IMR-90 (cell line): Measurements from ENCODE around the gene MAPKAP1. TPM values are rescaled to one million over a fixed set of nuclear protein-coding genes. Genes with fewer than 3 reads are reported as not detected.

Experiments
- ATAC-seq: fragments of 200-7000 bp; cut with Tn5 transposase; 2 replicates; pipeline ENCODE4 v1.9.1; 2020; ENCODE audit warnings: low read depth, mild to moderate bottlenecking, moderate library complexity
- BruUV-seq: library from RNA; stranded (reverse); fragments of 400-500 nt; replicated peaks from 2 replicates; lab custom pipeline; 2021; lab: Mats Ljungman, UMichigan
- CTCF ChIA-PET: fragments of 300-600 bp; formaldehyde crosslinking; extraction: SDS; loops from one replicate; lab custom pipeline; 2021; ENCODE audit warnings: antibody characterized with exemption; lab: Yijun Ruan, JAX
- POLR2A ChIA-PET: fragments of 300-600 bp; sonication (Branson Sonifier 250); formaldehyde crosslinking; loops from one replicate; lab custom pipeline; 2022; ENCODE audit warnings: antibody characterized with exemption; ENCODE audit not compliant: unreplicated experiment; lab: Charles Lee
- DNase-seq: peaks from one replicate; pipeline ENCODE4 v3.0.0; 2013
- H2AFZ ChIP-seq: replicated peaks from 2 replicates; pipeline ENCODE3; 2013; ENCODE audit warnings: low read length, mild to moderate bottlenecking; ENCODE audit not compliant: poor library complexity
- H2AK5ac ChIP-seq: 2 replicates; pipeline ENCODE4 v1.6.1; 2013; ENCODE audit warnings: low read depth, low read length, inconsistent platforms
- H2AK9ac ChIP-seq: replicated peaks from 2 replicates; pipeline ENCODE3; 2013; ENCODE audit warnings: mild to moderate bottlenecking, low read depth, low read length, moderate library complexity; ENCODE audit not compliant: poor library complexity
- H2BK120ac ChIP-seq: 2 replicates; pipeline ENCODE4 v1.6.1; 2013; ENCODE audit warnings: low read depth, low read length, inconsistent platforms
- H2BK15ac ChIP-seq: 3 replicates; pipeline ENCODE4 v1.6.1; 2013; ENCODE audit warnings: low read depth, low read length, inconsistent platforms
- H2BK20ac ChIP-seq: 2 replicates; pipeline ENCODE4 v1.6.1; 2013; ENCODE audit warnings: low read depth, mild to moderate bottlenecking, inconsistent platforms, low read length, moderate library complexity
- H2BK5ac ChIP-seq: 2 replicates; pipeline ENCODE4 v1.6.1; 2013; ENCODE audit warnings: mild to moderate bottlenecking, low read depth, low read length, inconsistent platforms; ENCODE audit not compliant: poor library complexity, severe bottlenecking
- H3K14ac ChIP-seq: replicated peaks from 2 replicates; pipeline ENCODE4 v1.6.1; 2013; ENCODE audit warnings: low read depth, low read length, inconsistent platforms
- H3K18ac ChIP-seq: 2 replicates; pipeline ENCODE4 v1.6.1; 2013; ENCODE audit warnings: low read depth, low read length, control low read depth
- H3K23ac ChIP-seq: 2 replicates; pipeline ENCODE4 v1.6.1; 2013; ENCODE audit warnings: low read depth, low read length, inconsistent platforms
- H3K27ac ChIP-seq: 2 replicates; pipeline ENCODE4 v1.5.1; 2013; ENCODE audit warnings: mild to moderate bottlenecking, control low read depth, low read length; ENCODE audit not compliant: insufficient read depth
- H3K27me3 ChIP-seq: 2 replicates; pipeline ENCODE4 v1.6.1; 2013; ENCODE audit warnings: low read length; ENCODE audit not compliant: control insufficient read depth, insufficient read depth
- H3K36me3 ChIP-seq: 2 replicates; pipeline ENCODE4 v1.6.1; 2013; ENCODE audit warnings: low read length, mixed read lengths; ENCODE audit not compliant: control insufficient read depth, insufficient read depth
- H3K4ac ChIP-seq: 2 replicates; pipeline ENCODE4 v1.6.1; 2013; ENCODE audit warnings: low read depth, low read length, inconsistent platforms
- H3K4me1 ChIP-seq: 2 replicates; pipeline ENCODE4 v1.6.1; 2013; ENCODE audit warnings: low read length, mixed read lengths; ENCODE audit not compliant: control insufficient read depth, insufficient read depth
- H3K4me2 ChIP-seq: 2 replicates; pipeline ENCODE4 v1.6.1; 2013; ENCODE audit warnings: low read depth, mild to moderate bottlenecking, control low read depth, low read length, moderate library complexity
- H3K4me3 ChIP-seq: 2 replicates; pipeline ENCODE4 v1.5.1; 2013; ENCODE audit warnings: low read depth, mild to moderate bottlenecking, control low read depth, low read length, moderate library complexity; ENCODE audit not compliant: insufficient read depth
- H3K56ac ChIP-seq: 2 replicates; pipeline ENCODE4 v1.6.1; 2013; ENCODE audit warnings: low read length, inconsistent platforms; ENCODE audit not compliant: insufficient read depth; ENCODE audit errors: extremely low read depth
- H3K79me1 ChIP-seq, 2 experiments: 2 replicates each; pipeline ENCODE4 v1.6.1; 2013; ENCODE audit warnings: low read length in 2 of 2, inconsistent platforms in 1 of 2, low read depth in 1 of 2
- H3K9ac ChIP-seq: 2 replicates; pipeline ENCODE4 v1.6.1; 2013; ENCODE audit warnings: low read depth, low read length, control low read depth
- H3K9me1 ChIP-seq: 2 replicates; pipeline ENCODE4 v1.6.1; 2013; ENCODE audit warnings: low read length, inconsistent platforms; ENCODE audit not compliant: insufficient read depth
- H3K9me3 ChIP-seq: 2 replicates; pipeline ENCODE4 v1.6.1; 2013; ENCODE audit warnings: low read length; ENCODE audit not compliant: control insufficient read depth, insufficient read depth
- H4K20me1 ChIP-seq: 2 replicates; pipeline ENCODE4 v1.6.1; 2013; ENCODE audit warnings: low read length, inconsistent platforms; ENCODE audit not compliant: insufficient read depth
- H4K5ac ChIP-seq: 2 replicates; pipeline ENCODE4 v1.6.1; 2013; ENCODE audit warnings: mild to moderate bottlenecking, low read depth, low read length, control low read depth
- H4K8ac ChIP-seq, 2 experiments: 2 replicates each; pipeline ENCODE4 v1.6.1; 2013; ENCODE audit warnings: low read depth in 2 of 2, low read length in 2 of 2, control low read depth in 1 of 2, inconsistent platforms in 1 of 2
- H4K91ac ChIP-seq: 2 replicates; pipeline ENCODE4 v1.6.1; 2013; ENCODE audit warnings: low read depth, low read length, inconsistent platforms; ENCODE audit not compliant: insufficient read depth
- BHLHE40 ChIP-seq: fragments of 150-350 bp; IDR thresholded peaks from 2 replicates; pipeline ENCODE4 v1.6.1; 2016; ENCODE audit warnings: mild to moderate bottlenecking, low read depth, low read length
- CEBPB ChIP-seq: IDR thresholded peaks from 2 replicates; pipeline ENCODE4 v1.6.1; 2012; ENCODE audit warnings: low read depth, low read length, improper control_type of control experiment
- CHD1 ChIP-seq: IDR thresholded peaks from 2 replicates; pipeline ENCODE4 v1.6.1; 2012; ENCODE audit warnings: low read depth, low read length, improper control_type of control experiment
- FOS ChIP-seq: fragments of 150-350 bp; IDR thresholded peaks from 2 replicates; pipeline ENCODE4 v1.6.1; 2016; ENCODE audit warnings: low read depth, low read length
- MAZ ChIP-seq: IDR thresholded peaks from 2 replicates; pipeline ENCODE4 v1.6.1; 2012; ENCODE audit warnings: low read depth, mild to moderate bottlenecking, low read length, improper control_type of control experiment, moderate library complexity, borderline replicate concordance
- POLR2A ChIP-seq: IDR thresholded peaks from 2 replicates; pipeline ENCODE4 v1.6.1; 2012; ENCODE audit warnings: mild to moderate bottlenecking, low read depth, low read length
- RAD21 ChIP-seq: IDR thresholded peaks from 2 replicates; pipeline ENCODE4 v1.6.1; 2012; ENCODE audit warnings: low read length, improper control_type of control experiment
- SMC3 ChIP-seq: fragments of 150-350 bp; IDR thresholded peaks from 2 replicates; pipeline ENCODE4 v1.6.1; 2016; ENCODE audit warnings: low read depth, mild to moderate bottlenecking, antibody characterized with exemption, low read length, moderate library complexity
- WGBS, 2 experiments: methylation state at CpG; one replicate each; pipeline versions ENCODE4 v1.1.5 to v1.1.7; 2013; ENCODE audit warnings: missing lambda C conversion rate in 2 of 2; ENCODE audit not compliant: insufficient read length in 1 of 2; ENCODE audit errors: extremely low coverage in 2 of 2; 5-methylcytosine and 5-hydroxymethylcytosine counted together
- dilution Hi-C: fragments of 300-500 bp; cut with HindIII; formaldehyde crosslinking; loops from one replicate; pipeline ENCODE4 v1.14.3; 2018; ENCODE audit warnings: low sequenced_read_pairs; ENCODE audit not compliant: unreplicated experiment
- in situ Hi-C: fragments of 300-500 bp; cut with MboI; formaldehyde crosslinking; loops from 3 replicates; pipeline ENCODE4 v1.14.3; 2019; ENCODE audit warnings: low sequenced_read_pairs, inconsistent platforms, mixed read lengths
- intact Hi-C: fragments of 100-400 bp; cut with micrococcal nuclease; formaldehyde crosslinking; loops from 2 replicates; pipeline ENCODE4 v1.10.0; 2022
- polyA plus RNA-seq, 3 experiments: library from polyadenylated mRNA; depleted of rRNA; stranded (reverse); fragments of >200 nt; gene quantifications; 2 replicates each; pipeline ENCODE4 v1.2.3, GENCODE V29; 2012; ENCODE audit warnings: low replicate concordance in 1 of 3
- total RNA-seq: library from RNA; depleted of rRNA; stranded (reverse); fragments of >200 nt; gene quantifications from 2 replicates; pipeline ENCODE4 v1.2.3, GENCODE V29; 2012
- TF ChIP-seq, protein P1 (sequence below): conservative IDR thresholded peaks from 2 replicates; pipeline ENCODE4 v1.5.1; 2012; ENCODE audit warnings: mild to moderate bottlenecking, low read depth, low read length, improper control_type of control experiment

Gene MAPKAP1
- total and polyA plus RNA-seq, 2 of the 4 experiments (the other 2 are of a cell fraction) = 87.2 to 158 TPM

DNA sequence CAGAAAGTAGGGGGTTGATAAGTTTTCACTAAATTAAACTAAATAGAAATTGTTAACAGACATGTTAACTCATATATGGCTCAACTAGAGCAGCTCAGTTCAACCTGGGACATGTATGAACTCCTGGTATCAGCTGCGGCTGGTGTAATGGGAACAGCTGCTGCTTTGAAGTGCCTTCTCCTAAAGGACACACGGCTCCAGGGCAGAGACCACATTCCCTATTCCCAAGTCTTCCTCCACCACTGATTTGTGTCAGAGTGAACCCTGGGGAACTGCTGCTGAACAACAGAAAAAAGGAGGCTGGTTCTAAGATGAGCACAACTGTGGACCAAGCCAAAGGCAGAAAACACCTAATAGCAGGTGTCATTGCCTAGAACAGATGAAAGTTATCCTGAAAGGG lies 71.1 kb downstream of the MAPKAP1 start:
- in situ Hi-C loops (loop anchor here (10.0 kb wide), 1 partner anchor 231 kb away; no protein-coding TSS in a partner anchor), intact Hi-C loops (loop anchor here (10.0 kb wide), 1 partner anchor 161 kb away; no protein-coding TSS in a partner anchor), dilution Hi-C loops (no loop called here)
- H3K18ac ChIP-seq = no peak overlapping the region
- H2AK5ac ChIP-seq = no peak overlapping the region
- H2BK15ac ChIP-seq = no peak overlapping the region
- no peak overlapping the region for H2BK20ac ChIP-seq
- ChIA-PET POLR2A (no interaction called here), CTCF (no interaction called here)
- no CpG with 5 or more reads among the region's 2 CpGs for WGBS, 2 experiments
- H3K9me3 ChIP-seq = no peaks in the 10 kb centered on the region
- no peak overlapping the region for H4K8ac ChIP-seq
- TF ChIP-seq POLR2A (no peak), BHLHE40 (no peak), SMC3 (no peak), CEBPB (no peak), RAD21 (no peak), CHD1 (no peak), MAZ (no peak), FOS (no peak)
- TF ChIP-seq, protein P1, sequence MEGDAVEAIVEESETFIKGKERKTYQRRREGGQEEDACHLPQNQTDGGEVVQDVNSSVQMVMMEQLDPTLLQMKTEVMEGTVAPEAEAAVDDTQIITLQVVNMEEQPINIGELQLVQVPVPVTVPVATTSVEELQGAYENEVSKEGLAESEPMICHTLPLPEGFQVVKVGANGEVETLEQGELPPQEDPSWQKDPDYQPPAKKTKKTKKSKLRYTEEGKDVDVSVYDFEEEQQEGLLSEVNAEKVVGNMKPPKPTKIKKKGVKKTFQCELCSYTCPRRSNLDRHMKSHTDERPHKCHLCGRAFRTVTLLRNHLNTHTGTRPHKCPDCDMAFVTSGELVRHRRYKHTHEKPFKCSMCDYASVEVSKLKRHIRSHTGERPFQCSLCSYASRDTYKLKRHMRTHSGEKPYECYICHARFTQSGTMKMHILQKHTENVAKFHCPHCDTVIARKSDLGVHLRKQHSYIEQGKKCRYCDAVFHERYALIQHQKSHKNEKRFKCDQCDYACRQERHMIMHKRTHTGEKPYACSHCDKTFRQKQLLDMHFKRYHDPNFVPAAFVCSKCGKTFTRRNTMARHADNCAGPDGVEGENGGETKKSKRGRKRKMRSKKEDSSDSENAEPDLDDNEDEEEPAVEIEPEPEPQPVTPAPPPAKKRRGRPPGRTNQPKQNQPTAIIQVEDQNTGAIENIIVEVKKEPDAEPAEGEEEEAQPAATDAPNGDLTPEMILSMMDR = no peak
- no peak overlapping the region for H4K91ac ChIP-seq
- H3K14ac ChIP-seq = no peak overlapping the region
- ATAC-seq (no peak), DNase-seq (no peak)
- H3K4me3 ChIP-seq = no peak overlapping the region
- no TSS peak for BruUV-seq
- H2BK120ac ChIP-seq = no peak overlapping the region
- H3K27ac ChIP-seq = no peak overlapping the region
- H3K9ac ChIP-seq = no peak overlapping the region
- H4K20me1 ChIP-seq = peaks cover 59% of the 10 kb centered on the region
- no peak overlapping the region for H4K5ac ChIP-seq
- H3K9me1 ChIP-seq = peaks cover 26% of the 10 kb centered on the region
- no peak overlapping the region for H2BK5ac ChIP-seq
- H3K23ac ChIP-seq = no peak overlapping the region
- H3K79me1 ChIP-seq = peaks cover 42 to 70% of the 10 kb centered on the region in 2 experiments
- H3K36me3 ChIP-seq = no peaks in the 10 kb centered on the region
- H2AK9ac ChIP-seq = no peak overlapping the region
- H3K4ac ChIP-seq = no peak overlapping the region
- no peak overlapping the region for H3K4me2 ChIP-seq
- H3K4me1 ChIP-seq = peaks cover 9% of the 10 kb centered on the region
- no peak overlapping the region for H2AFZ ChIP-seq
- no peaks in the 10 kb centered on the region for H3K27me3 ChIP-seq
- no peak overlapping the region for H3K56ac ChIP-seq
